Liver (tissue), 9 donors: Measurements from ENCODE around the gene BANP. TPM values are rescaled to one million over a fixed set of nuclear protein-coding genes. Genes with fewer than 3 reads are reported as not detected.
"Not testable (repeated sequence)": the region's sequence is repeated elsewhere in the genome, so short reads cannot be mapped to it uniquely, and the experiment has no call there.

Source experiments
- DNase-seq: peaks from one replicate; pipeline ENCODE4 v3.0.0-alpha.2; 2017; ENCODE audit warnings: low spot score
- H3K27ac ChIP-seq, 2 donors: one replicate each; pipeline ENCODE4 v1.7.0; 2013; ENCODE audit warnings: inconsistent platforms in 2 of 2, low read length in 2 of 2, control low read depth in 1 of 2, low read depth in 1 of 2, mild to moderate bottlenecking in 1 of 2
- H3K27me3 ChIP-seq, 4 donors: one replicate each; pipeline versions ENCODE4 v1.6.1 to v1.7.0; 2013; ENCODE audit warnings: low read length in 3 of 4, inconsistent platforms in 1 of 4, mild to moderate bottlenecking in 1 of 4, moderate library complexity in 1 of 4; ENCODE audit not compliant: control insufficient read depth in 4 of 4, insufficient read depth in 4 of 4
- H3K36me3 ChIP-seq, 4 donors: one replicate each; pipeline versions ENCODE4 v1.6.1 to v1.7.0; 2013; ENCODE audit warnings: low read length in 3 of 4, mild to moderate bottlenecking in 3 of 4, low read depth in 1 of 4, moderate library complexity in 1 of 4; ENCODE audit not compliant: control insufficient read depth in 4 of 4, insufficient read depth in 3 of 4
- H3K4me1 ChIP-seq, 4 donors: one replicate each; pipeline versions ENCODE4 v1.6.1 to v1.7.0; 2013; ENCODE audit warnings: low read length in 3 of 4, mild to moderate bottlenecking in 3 of 4, moderate library complexity in 1 of 4; ENCODE audit not compliant: control insufficient read depth in 4 of 4, insufficient read depth in 4 of 4
- H3K4me3 ChIP-seq, 3 donors: one replicate each; pipeline versions ENCODE4 v1.6.1 to v1.7.0; 2013; ENCODE audit warnings: low read length in 3 of 3, control low read depth in 1 of 3, low read depth in 1 of 3, mild to moderate bottlenecking in 1 of 3
- H3K9ac ChIP-seq, 2 donors: one replicate each; pipeline ENCODE4 v1.7.0; 2013; ENCODE audit warnings: low read length in 2 of 2, mild to moderate bottlenecking in 2 of 2, moderate library complexity in 2 of 2, control low read depth in 1 of 2, low read depth in 1 of 2
- H3K9me3 ChIP-seq, 4 donors: one replicate each; pipeline versions ENCODE4 v1.6.1 to v1.7.0; 2013; ENCODE audit warnings: low read length in 3 of 4; ENCODE audit not compliant: control insufficient read depth in 4 of 4
- EGR1 ChIP-seq, 2 donors: IDR thresholded peaks; 2 replicates each; pipeline ENCODE4 v1.6.1; 2016 to 2018; ENCODE audit warnings: antibody characterized with exemption in 2 of 2, low read depth in 2 of 2
- FOXA2 ChIP-seq: IDR thresholded peaks from 2 replicates; pipeline ENCODE4 v1.6.1; 2016; ENCODE audit warnings: antibody characterized with exemption
- GABPA ChIP-seq, 2 donors: IDR thresholded peaks in 1 of 2; conservative IDR thresholded peaks in 1 of 2; 2 replicates each; pipeline ENCODE4 v1.6.1; 2016; ENCODE audit warnings: antibody characterized with exemption in 2 of 2, mild to moderate bottlenecking in 1 of 2, moderate library complexity in 1 of 2
- HNF4A ChIP-seq, 2 donors: conservative IDR thresholded peaks; 2 replicates each; pipeline ENCODE4 v1.6.1; 2016; ENCODE audit warnings: antibody characterized with exemption in 2 of 2, mild to moderate bottlenecking in 2 of 2
- JUND ChIP-seq, 2 donors: IDR thresholded peaks; 2 replicates each; pipeline ENCODE4 v1.6.1; 2016; ENCODE audit warnings: antibody characterized with exemption in 2 of 2
- RAD21 ChIP-seq, 2 donors: IDR thresholded peaks; 2 replicates each; pipeline ENCODE4 v1.6.1; 2016; ENCODE audit warnings: antibody characterized with exemption in 2 of 2, mild to moderate bottlenecking in 2 of 2
- TAF1 ChIP-seq: conservative IDR thresholded peaks from 2 replicates; pipeline ENCODE4 v1.6.1; 2016; ENCODE audit warnings: antibody characterized with exemption, mild to moderate bottlenecking
- YY1 ChIP-seq: IDR thresholded peaks from 2 replicates; pipeline ENCODE4 v1.6.1; 2016; ENCODE audit warnings: antibody characterized with exemption, mild to moderate bottlenecking
- WGBS: extraction: QIAGEN DNeasy Blood & Tissue Kit; methylation state at CpG from one replicate; pipeline ENCODE4 v1.1.7; 2013; 5-methylcytosine and 5-hydroxymethylcytosine counted together
- polyA plus RNA-seq, 2 donors: library from polyadenylated mRNA; stranded (reverse) in 1 of 2; unstranded in 1 of 2; fragments of 200-250 nt in 1 of 2; fragments of >200 nt in 1 of 2; fragmentation: Nextera tagmentation in 1 of 2; extraction: Ambion mirVana in 1 of 2; gene quantifications; one replicate each; pipeline versions ENCODE4 v1.2.1 to v1.2.3, GENCODE V29; 2013 to 2015
- total RNA-seq, 2 donors: library from RNA; depleted of rRNA; stranded (reverse); fragments of >200 nt; gene quantifications; one replicate each; pipeline ENCODE4 v1.2.3, GENCODE V29; 2014
- TF ChIP-seq, protein P1 (sequence below): IDR thresholded peaks from 2 replicates; pipeline ENCODE4 v1.6.1; 2016; ENCODE audit warnings: antibody characterized with exemption
- TF ChIP-seq, protein P2 (sequence below): fragments of 150-350 bp; IDR thresholded peaks from 2 replicates; pipeline ENCODE4 v1.5.1; 2017; ENCODE audit warnings: improper control_type of control experiment, low read depth, low read length; ENCODE audit not compliant: missing input control
- TF ChIP-seq, protein P3 (sequence below): IDR thresholded peaks from 2 replicates; pipeline ENCODE4 v1.6.1; 2016; ENCODE audit warnings: antibody characterized with exemption, mild to moderate bottlenecking
- donor health status: healthy.
- donor health status: healthy.
- donor health status: healthy.
- donor health status: healthy.
- donor health status: healthy.

Gene BANP
- total and polyA plus RNA-seq, 4 donors: 4.9 to 20.7 (median 13.7) TPM

DNA sequence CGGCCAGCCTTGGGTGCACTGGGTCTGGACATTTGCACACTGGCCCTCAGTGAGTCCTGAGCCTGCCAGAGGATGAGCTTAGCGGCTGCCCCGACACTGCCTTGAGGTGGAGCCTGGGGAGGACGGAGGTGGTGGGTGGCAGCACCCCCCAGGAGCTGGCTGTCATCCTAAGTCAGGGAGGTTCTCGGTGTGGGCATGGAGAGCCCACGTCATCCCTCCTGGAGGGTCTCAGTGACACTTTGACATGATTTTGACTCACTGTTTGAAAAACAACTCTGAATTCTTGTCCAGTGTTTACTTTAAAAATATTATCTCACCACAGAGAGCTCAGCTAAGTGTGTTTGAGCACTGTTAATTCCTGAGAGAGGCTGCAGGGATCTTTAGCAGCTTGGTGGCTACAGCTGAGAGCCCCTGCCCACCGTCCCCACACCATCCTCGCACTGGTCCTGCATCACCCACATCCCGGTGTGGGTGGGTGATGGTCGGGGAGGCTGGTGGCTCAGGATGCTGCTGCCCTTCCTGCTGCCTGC is 63.1 kb downstream of the BANP start (continued):
- TF ChIP-seq HNF4A (conservative IDR thresholded peaks at IDR 0.05): no peak
- no peak for TF ChIP-seq YY1
- TF ChIP-seq, protein P1, sequence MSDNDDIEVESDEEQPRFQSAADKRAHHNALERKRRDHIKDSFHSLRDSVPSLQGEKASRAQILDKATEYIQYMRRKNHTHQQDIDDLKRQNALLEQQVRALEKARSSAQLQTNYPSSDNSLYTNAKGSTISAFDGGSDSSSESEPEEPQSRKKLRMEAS: no peak
- TF ChIP-seq FOXA2: no peak

DNA sequence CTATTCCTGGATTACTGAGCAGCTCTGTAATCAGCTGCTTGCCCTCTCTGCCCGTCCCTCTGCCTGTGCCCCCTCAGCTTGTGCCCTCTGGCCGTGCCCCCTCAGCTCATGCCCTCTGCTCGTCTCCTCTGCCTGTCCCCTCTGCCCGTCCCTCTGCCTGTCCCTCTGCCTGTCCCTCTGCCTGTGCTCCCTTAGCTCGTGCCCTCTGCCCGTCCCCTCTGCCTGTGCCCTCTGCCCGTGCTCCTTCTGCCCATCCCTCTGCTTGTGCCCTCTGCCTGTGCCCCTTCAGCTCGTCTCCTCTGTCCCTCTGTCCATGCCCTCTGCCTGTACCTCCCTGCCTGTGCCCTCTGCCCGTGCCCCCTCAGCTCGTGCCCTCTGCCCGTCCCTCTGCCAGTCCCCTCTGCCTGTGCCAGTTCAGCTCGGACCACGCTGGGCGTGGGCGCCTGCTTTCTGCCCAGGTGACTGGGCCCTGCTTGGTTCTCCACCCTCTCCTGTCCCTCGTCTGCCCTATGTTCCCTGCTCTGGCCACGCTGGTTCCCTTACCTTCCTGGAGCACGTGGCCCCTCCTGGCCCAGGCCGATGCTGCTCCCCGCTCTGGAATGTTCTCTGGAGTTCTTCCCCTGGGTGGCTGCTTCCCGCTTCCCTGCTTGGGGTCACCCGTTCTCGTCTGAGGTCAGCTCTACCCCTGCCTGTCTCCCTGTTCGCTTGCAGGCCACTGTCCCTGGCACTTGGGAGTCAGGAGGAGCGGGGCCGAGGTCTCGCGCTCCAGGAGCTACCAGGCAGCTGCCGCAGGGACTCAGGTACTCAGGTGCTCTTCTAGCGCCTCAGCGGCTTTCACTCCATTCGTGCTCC is 63.9 kb downstream of the BANP start:
- Histone ChIP-seq H3K4me3 (no peak overlapping the region), H3K36me3 (peaks cover 8 to 21% (median 13%) of the 10 kb centered on the region in 4 donors), H3K9ac (no peak overlapping the region), H3K27ac (no peak overlapping the region), H3K4me1 (no peaks in the 10 kb centered on the region), H3K27me3 (no peaks in the 10 kb centered on the region), H3K9me3 (no peaks in the 10 kb centered on the region)
- DNase-seq: no peak
- no peak for TF ChIP-seq JUND (IDR thresholded peaks at IDR 0.05)
- TF ChIP-seq EGR1 (IDR thresholded peaks at IDR 0.05; ENCODE audit: low read depth in 2 of 2): no peak
- TF ChIP-seq HNF4A (conservative IDR thresholded peaks at IDR 0.05): no peak
- no peak for TF ChIP-seq RAD21 (IDR thresholded peaks at IDR 0.05)
- no peak for TF ChIP-seq YY1
- TF ChIP-seq, protein P2, sequence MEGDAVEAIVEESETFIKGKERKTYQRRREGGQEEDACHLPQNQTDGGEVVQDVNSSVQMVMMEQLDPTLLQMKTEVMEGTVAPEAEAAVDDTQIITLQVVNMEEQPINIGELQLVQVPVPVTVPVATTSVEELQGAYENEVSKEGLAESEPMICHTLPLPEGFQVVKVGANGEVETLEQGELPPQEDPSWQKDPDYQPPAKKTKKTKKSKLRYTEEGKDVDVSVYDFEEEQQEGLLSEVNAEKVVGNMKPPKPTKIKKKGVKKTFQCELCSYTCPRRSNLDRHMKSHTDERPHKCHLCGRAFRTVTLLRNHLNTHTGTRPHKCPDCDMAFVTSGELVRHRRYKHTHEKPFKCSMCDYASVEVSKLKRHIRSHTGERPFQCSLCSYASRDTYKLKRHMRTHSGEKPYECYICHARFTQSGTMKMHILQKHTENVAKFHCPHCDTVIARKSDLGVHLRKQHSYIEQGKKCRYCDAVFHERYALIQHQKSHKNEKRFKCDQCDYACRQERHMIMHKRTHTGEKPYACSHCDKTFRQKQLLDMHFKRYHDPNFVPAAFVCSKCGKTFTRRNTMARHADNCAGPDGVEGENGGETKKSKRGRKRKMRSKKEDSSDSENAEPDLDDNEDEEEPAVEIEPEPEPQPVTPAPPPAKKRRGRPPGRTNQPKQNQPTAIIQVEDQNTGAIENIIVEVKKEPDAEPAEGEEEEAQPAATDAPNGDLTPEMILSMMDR: no peak
- no peak for TF ChIP-seq TAF1
- WGBS: 96% methylated on average over 32 of the region's 32 CpGs

DNA sequence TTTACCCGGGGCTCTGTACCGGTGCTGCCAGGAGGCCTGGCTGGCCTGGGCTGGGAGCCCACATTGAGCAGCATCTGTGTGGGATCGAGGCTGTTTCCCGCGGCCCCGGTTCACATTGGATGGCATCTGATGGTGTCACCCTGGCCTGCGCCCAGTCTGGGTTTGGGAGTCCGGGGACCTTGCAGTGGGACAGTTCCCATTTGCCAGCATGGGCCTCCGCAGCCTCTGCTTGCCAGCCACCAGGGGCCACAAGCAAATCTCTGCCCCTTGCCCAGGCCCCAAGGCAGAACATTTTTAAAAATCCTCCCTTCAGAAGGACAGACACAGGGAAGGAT is 64.5 kb downstream of the BANP start:
- no peaks in the 10 kb centered on the region for H3K4me1 ChIP-seq
- no peak overlapping the region for H3K27ac ChIP-seq
- DNase-seq: no peak
- H3K36me3 ChIP-seq: peaks cover 7 to 20% (median 8%) of the 10 kb centered on the region in 4 donors
- 99% methylated on average over 9 of the region's 9 CpGs for WGBS
- H3K9me3 ChIP-seq: no peaks in the 10 kb centered on the region
- no peak overlapping the region for H3K9ac ChIP-seq
- no peak overlapping the region for H3K4me3 ChIP-seq
- no peaks in the 10 kb centered on the region for H3K27me3 ChIP-seq
- TF ChIP-seq, protein P1: no peak
- TF ChIP-seq GABPA (IDR thresholded peaks at IDR 0.05 in 1 of 2, conservative IDR thresholded peaks at IDR 0.05 in 1 of 2) (no peak), RAD21 (IDR thresholded peaks at IDR 0.05) (no peak)
- TF ChIP-seq, protein P2: no peak
- TF ChIP-seq, protein P3, sequence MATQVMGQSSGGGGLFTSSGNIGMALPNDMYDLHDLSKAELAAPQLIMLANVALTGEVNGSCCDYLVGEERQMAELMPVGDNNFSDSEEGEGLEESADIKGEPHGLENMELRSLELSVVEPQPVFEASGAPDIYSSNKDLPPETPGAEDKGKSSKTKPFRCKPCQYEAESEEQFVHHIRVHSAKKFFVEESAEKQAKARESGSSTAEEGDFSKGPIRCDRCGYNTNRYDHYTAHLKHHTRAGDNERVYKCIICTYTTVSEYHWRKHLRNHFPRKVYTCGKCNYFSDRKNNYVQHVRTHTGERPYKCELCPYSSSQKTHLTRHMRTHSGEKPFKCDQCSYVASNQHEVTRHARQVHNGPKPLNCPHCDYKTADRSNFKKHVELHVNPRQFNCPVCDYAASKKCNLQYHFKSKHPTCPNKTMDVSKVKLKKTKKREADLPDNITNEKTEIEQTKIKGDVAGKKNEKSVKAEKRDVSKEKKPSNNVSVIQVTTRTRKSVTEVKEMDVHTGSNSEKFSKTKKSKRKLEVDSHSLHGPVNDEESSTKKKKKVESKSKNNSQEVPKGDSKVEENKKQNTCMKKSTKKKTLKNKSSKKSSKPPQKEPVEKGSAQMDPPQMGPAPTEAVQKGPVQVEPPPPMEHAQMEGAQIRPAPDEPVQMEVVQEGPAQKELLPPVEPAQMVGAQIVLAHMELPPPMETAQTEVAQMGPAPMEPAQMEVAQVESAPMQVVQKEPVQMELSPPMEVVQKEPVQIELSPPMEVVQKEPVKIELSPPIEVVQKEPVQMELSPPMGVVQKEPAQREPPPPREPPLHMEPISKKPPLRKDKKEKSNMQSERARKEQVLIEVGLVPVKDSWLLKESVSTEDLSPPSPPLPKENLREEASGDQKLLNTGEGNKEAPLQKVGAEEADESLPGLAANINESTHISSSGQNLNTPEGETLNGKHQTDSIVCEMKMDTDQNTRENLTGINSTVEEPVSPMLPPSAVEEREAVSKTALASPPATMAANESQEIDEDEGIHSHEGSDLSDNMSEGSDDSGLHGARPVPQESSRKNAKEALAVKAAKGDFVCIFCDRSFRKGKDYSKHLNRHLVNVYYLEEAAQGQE: no peak

DNA sequence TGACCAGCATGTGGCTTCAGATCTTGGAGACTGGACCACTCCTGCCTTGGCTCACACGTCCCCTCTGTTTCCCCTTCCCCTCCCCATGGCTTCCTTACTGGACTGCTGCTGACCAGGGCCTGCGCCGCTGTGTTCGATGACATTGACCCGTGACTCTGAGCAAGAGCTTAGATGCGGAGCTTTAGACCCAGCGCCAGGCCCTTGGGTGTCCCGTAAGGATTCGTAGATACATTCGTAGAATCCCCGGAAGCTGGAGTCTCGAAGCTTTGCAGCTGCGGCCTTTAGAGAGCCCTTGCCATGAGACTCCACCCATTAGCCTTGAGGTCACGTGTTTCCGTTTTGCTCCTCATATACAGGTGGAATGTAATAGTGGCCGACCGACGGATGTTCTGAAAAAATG is 65.2 kb downstream of the BANP start:
- peaks cover 4 to 18% (median 6%) of the 10 kb centered on the region in 4 donors for H3K36me3 ChIP-seq
- not testable (repeated sequence) for H3K27ac ChIP-seq, H3K27me3 ChIP-seq, H3K4me3 ChIP-seq, H3K9me3 ChIP-seq, DNase-seq, H3K4me1 ChIP-seq, H3K9ac ChIP-seq
- WGBS: 92% methylated on average over 18 of the region's 18 CpGs
